HG03103 (cell line): ENCODE data around the gene RALGDS.
A peak's percentile ranks its signal among the peaks of the same experiment; 100 is the strongest.

Experiments used
- ATAC-seq: cut with Tn5 transposase; IDR thresholded peaks from one replicate; pipeline ENCODE4 v1.9.1; 2021; ENCODE audit warnings: low read depth; ENCODE audit not compliant: unreplicated experiment

RALGDS gene

GRCh38 chr9:133151601-133152525 lies 30.8 kb upstream of the RALGDS start:
- ATAC-seq: no peak

GRCh38 chr9:133151041-133151440 lies 30.0 kb upstream of the RALGDS start:
- ATAC-seq: no peak

GRCh38 chr9:133149130-133150015 lies 28.3 kb upstream of the RALGDS start:
- ATAC-seq: peak; percentile 50

GRCh38 chr9:133148199-133149129 lies 27.4 kb upstream of the RALGDS start:
- peak; percentile 13 for ATAC-seq

DNA sequence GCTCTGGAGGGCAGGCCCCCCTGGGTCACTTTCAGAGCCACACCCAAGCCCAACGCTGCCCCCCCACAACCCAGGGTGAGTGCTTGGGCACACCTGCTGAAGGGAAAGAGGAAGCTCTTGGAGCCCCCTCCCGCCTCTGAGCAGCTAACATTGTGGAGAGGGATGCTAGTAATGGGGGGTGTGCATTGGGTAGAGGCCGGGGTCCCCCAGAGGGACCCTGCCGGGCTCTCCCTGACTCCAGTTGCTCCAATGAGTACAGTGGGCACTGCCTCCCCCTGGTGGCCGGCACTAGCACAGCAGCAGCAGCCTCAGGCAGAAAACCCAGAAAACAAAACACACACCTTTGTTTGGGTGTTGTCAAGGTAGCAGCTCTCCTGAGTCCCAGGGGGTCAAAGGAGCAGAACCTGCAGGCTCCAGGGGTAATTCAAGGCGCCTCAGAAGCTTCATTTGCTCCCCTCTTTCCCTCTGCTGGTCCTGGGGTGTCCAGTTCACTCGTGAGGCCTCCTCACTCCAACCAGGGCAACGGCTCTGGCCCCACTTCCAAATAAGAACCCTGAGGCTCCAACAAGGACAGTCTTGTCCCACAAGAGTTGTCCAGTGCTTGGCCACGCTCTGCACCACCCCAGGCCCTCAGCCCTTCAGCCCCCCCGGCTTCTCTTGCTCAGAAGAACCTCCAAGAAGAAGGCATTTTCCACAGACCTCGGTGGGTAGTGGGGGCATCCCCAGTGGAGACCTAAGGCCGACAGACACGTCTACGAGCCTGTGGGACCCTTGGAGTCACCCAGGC lies 26.6 kb upstream of the RALGDS start:
- no peak for ATAC-seq

- no peak for ATAC-seq
Observed at GRCh38 chr9:133146746-133147411, 25.8 kb upstream of the RALGDS start.

- no peak for ATAC-seq
Observed at GRCh38 chr9:133144904-133145851, 24.1 kb upstream of the RALGDS start.

DNA sequence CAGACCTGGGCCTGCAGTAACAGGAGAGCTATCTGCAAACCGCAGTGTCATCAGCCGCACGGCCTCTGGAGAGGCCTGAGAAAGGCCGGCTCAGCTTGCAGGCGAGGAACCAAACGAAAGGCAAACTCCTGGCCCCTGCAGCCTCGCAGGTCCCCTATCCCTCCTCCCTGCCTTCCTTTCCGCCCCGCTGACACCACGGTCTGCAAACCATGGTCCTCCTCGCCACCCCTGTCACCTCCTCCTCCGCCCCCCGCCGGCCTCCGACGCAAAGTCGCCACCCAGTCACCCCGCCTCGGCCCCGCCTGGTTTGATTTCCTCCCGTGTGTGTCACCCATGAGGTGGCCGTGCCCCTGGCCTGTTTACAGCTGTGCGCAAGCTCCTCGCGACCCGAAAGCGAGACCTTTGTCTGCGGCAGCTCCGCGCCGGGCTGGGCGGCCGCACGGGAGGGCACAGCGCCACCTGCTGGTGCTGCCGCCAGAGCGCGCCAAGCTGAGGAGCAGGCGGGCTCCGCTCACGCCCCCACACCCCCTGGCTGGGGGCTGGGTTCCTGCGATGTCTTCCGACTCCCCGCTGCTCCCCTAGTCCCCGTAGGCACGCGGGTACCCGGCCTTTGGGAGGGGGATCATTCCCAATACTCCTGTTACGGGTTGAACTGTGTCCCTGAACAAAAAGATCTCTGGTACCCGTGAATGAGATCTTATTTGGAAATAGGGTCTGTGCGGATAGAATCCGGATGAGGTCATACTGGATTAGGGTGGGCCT lies 23.3 kb upstream of the RALGDS start:
- ATAC-seq: peak; percentile 39

GRCh38 chr9:133143639-133144141 lies 22.6 kb upstream of the RALGDS start:
- ATAC-seq: no peak

GRCh38 chr9:133142684-133143622 lies 21.9 kb upstream of the RALGDS start:
- no peak for ATAC-seq

- ATAC-seq: no peak
Observed at GRCh38 chr9:133141833-133142595, 21.0 kb upstream of the RALGDS start.

DNA sequence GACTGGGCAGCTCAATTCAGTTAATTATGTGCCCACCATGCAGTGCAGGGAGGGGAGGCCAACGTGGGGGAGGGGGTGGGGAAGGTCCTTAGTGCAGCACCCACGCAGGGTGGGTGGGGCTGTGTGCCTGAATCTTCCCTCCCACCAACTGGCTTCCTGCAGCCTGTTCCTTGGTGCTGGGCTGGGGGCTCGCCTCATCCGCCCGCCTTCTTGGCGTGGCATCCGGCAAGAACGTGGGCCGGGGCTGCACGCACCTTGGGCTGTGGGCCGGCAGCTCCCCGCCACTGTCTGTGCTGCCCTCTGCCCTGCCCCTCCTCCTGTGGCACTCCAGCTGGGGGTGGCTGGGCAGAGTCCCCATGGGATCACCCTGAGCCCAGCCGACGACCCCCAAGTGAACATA lies 19.6 kb upstream of the RALGDS start:
- no peak for ATAC-seq

GRCh38 chr9:133140174-133140505 lies 19.1 kb upstream of the RALGDS start:
- no peak for ATAC-seq

- no peak for ATAC-seq
Observed at GRCh38 chr9:133139246-133140173, 18.5 kb upstream of the RALGDS start.
